ENCODE data around the gene CCDC171.
"Not testable (repeated sequence)": the region's sequence is repeated elsewhere in the genome, so short reads cannot be mapped to it uniquely, and the experiment has no call there.

CCDC171 gene

GRCh38 chr9:15570769-15571168 lies 17.9 kb downstream of the CCDC171 start:
- DNase-seq = no peak

GRCh38 chr9:15572200-15572770 lies 19.4 kb downstream of the CCDC171 start:
- no peak for DNase-seq

- DNase-seq = no peak
Measured at GRCh38 chr9:15576350-15577050, 23.7 kb downstream of the CCDC171 start.

GRCh38 chr9:15578714-15579113 lies 25.9 kb downstream of the CCDC171 start:
- no peak for DNase-seq

GRCh38 chr9:15584379-15584778 lies 31.5 kb downstream of the CCDC171 start:
- DNase-seq = no peak

- DNase-seq = no peak
Measured at GRCh38 chr9:15592317-15592716, 39.5 kb downstream of the CCDC171 start.

- DNase-seq = not testable (repeated sequence)
Measured at GRCh38 chr9:15592940-15593339, 40.1 kb downstream of the CCDC171 start.

GRCh38 chr9:15600666-15601330 lies 48.0 kb downstream of the CCDC171 start:
- DNase-seq = not testable (repeated sequence)

- no peak for DNase-seq
Measured at GRCh38 chr9:15606643-15607472, 54.0 kb downstream of the CCDC171 start.

- no peak for DNase-seq
Measured at GRCh38 chr9:15612962-15613361, 60.1 kb downstream of the CCDC171 start.

GRCh38 chr9:15617782-15618181 lies 64.9 kb downstream of the CCDC171 start:
- no peak for DNase-seq

- DNase-seq = no peak
Measured at GRCh38 chr9:15618540-15619331, 65.9 kb downstream of the CCDC171 start.

GRCh38 chr9:15622318-15622971 lies 69.6 kb downstream of the CCDC171 start:
- DNase-seq = no peak

GRCh38 chr9:15635752-15636151 lies 82.9 kb downstream of the CCDC171 start:
- DNase-seq = no peak

GRCh38 chr9:15640121-15640520 lies 87.3 kb downstream of the CCDC171 start:
- no peak for DNase-seq

- no peak for DNase-seq
Measured at GRCh38 chr9:15641291-15641690, 88.4 kb downstream of the CCDC171 start.

GRCh38 chr9:15642369-15642962 lies 89.6 kb downstream of the CCDC171 start:
- DNase-seq = no peak

- no peak for DNase-seq
Measured at GRCh38 chr9:15670246-15670645, 117.4 kb downstream of the CCDC171 start.

- DNase-seq = no peak
Measured at GRCh38 chr9:15670894-15671293, 118.1 kb downstream of the CCDC171 start.

- no peak for DNase-seq
Measured at GRCh38 chr9:15693701-15694100, 140.9 kb downstream of the CCDC171 start.

- no peak for DNase-seq
Measured at GRCh38 chr9:15696979-15697378, 144.1 kb downstream of the CCDC171 start.

- no peak for DNase-seq
Measured at GRCh38 chr9:15697446-15697851, 144.6 kb downstream of the CCDC171 start.
